GM23338 (cell line): ENCODE measurements around the gene NLRP14. TPM values are rescaled to one million over a fixed set of nuclear protein-coding genes. Genes with fewer than 3 reads are reported as not detected.

Experiments used
- ATAC-seq: fragments of 200-7000 bp; cut with Tn5 transposase; 3 replicates; pipeline ENCODE4 v1.9.1; 2020
- DNase-seq: peaks from one replicate; pipeline ENCODE4 v3.0.0-alpha.2; 2015; ENCODE audit warnings: low spot score
- H2AFZ ChIP-seq: fragments of 200-600 bp; sonication (generic); 2 replicates; pipeline ENCODE4 v1.8.0; 2016; ENCODE audit warnings: antibody characterized with exemption, mild to moderate bottlenecking, moderate library complexity
- H3F3A ChIP-seq: fragments of 200-600 bp; sonication (generic); replicated peaks from 2 replicates; pipeline ENCODE4 v1.8.0; 2017; ENCODE audit warnings: antibody characterized with exemption, mixed run types, low read depth
- H3K27ac ChIP-seq: fragments of 200-600 bp; sonication (generic); 2 replicates; pipeline ENCODE4 v1.6.1; 2016; ENCODE audit warnings: low read depth
- H3K27me3 ChIP-seq: fragments of 200-600 bp; sonication (generic); 2 replicates; pipeline ENCODE4 v1.8.0; 2016; ENCODE audit warnings: mild to moderate bottlenecking, mixed run types, moderate library complexity; ENCODE audit not compliant: insufficient read depth
- H3K36me3 ChIP-seq: fragments of 200-600 bp; sonication (generic); 2 replicates; pipeline ENCODE4 v1.8.0; 2016; ENCODE audit warnings: mild to moderate bottlenecking; ENCODE audit not compliant: insufficient read depth
- H3K4me1 ChIP-seq: fragments of 200-600 bp; sonication (generic); 2 replicates; pipeline ENCODE4 v1.8.0; 2016; ENCODE audit warnings: mild to moderate bottlenecking, moderate library complexity; ENCODE audit not compliant: insufficient read depth
- H3K4me2 ChIP-seq: fragments of 200-600 bp; sonication (generic); 2 replicates; pipeline ENCODE4 v1.7.1; 2017; ENCODE audit warnings: mixed run types
- H3K4me3 ChIP-seq: fragments of 200-600 bp; sonication (generic); 2 replicates; pipeline ENCODE4 v1.6.1; 2016; ENCODE audit warnings: mixed run types
- H3K79me2 ChIP-seq: fragments of 200-600 bp; sonication (generic); replicated peaks from 2 replicates; pipeline ENCODE4 v1.8.0; 2017; ENCODE audit warnings: mild to moderate bottlenecking; ENCODE audit not compliant: insufficient read depth
- H3K9me2 ChIP-seq: fragments of 200-600 bp; sonication (generic); 2 replicates; pipeline ENCODE4 v1.8.0; 2017; ENCODE audit not compliant: insufficient read depth
- H4K20me1 ChIP-seq: fragments of 200-600 bp; sonication (generic); replicated peaks from 2 replicates; pipeline ENCODE4 v1.8.0; 2017; ENCODE audit warnings: mild to moderate bottlenecking; ENCODE audit not compliant: insufficient read depth
- H3K27ac Mint-ChIP-seq: 2 replicates; pipeline ENCODE4 v1.8.0; 2020; ENCODE audit warnings: inconsistent platforms, mild to moderate bottlenecking, moderate library complexity, mixed read lengths
- H3K27me3 Mint-ChIP-seq: 3 replicates; pipeline ENCODE4 v1.8.0; 2022; ENCODE audit warnings: low read depth, mild to moderate bottlenecking, moderate library complexity, mixed read lengths, inconsistent platforms; ENCODE audit not compliant: insufficient read depth, poor library complexity
- H3K36me3 Mint-ChIP-seq: 3 replicates; pipeline ENCODE4 v1.8.0; 2021; ENCODE audit warnings: low read depth, mild to moderate bottlenecking, inconsistent platforms, moderate library complexity, mixed read lengths
- H3K4me1 Mint-ChIP-seq: 3 replicates; pipeline ENCODE4 v1.8.0; 2020; ENCODE audit warnings: mild to moderate bottlenecking, inconsistent platforms, mixed read lengths
- H3K4me3 Mint-ChIP-seq: 3 replicates; pipeline ENCODE4 v1.8.0; 2021; ENCODE audit warnings: moderate library complexity, mild to moderate bottlenecking, inconsistent platforms, mixed read lengths
- H3K9me3 Mint-ChIP-seq: 3 replicates; pipeline ENCODE4 v1.8.0; 2020; ENCODE audit warnings: moderate library complexity, mild to moderate bottlenecking, inconsistent platforms, mixed read lengths
- NANOG ChIP-seq: IDR thresholded peaks from 2 replicates; pipeline ENCODE4 v1.6.1; 2016; ENCODE audit warnings: antibody characterized with exemption, borderline replicate concordance
- polyA plus RNA-seq: library from polyadenylated mRNA; unstranded; fragments of >200 nt; fragmentation: Nextera tagmentation; extraction: Ambion mirVana; gene quantifications from 2 replicates; pipeline ENCODE4 v1.2.1, GENCODE V29; 2016
- total RNA-seq: library from RNA; depleted of rRNA; stranded (reverse); fragments of >200 nt; shearing (Covaris generic); gene quantifications from 2 replicates; pipeline ENCODE4 v1.2.3, GENCODE V29; 2014
- TF ChIP-seq, protein P1 (sequence below): IDR thresholded peaks from one replicate; pipeline ENCODE4 v1.6.1; 2018; ENCODE audit warnings: antibody characterized with exemption; ENCODE audit not compliant: unreplicated experiment
- TF ChIP-seq, protein P2 (sequence below): fragments of 250-450 bp; sonication (Bioruptor Pico); IDR thresholded peaks from 2 replicates; pipeline ENCODE4 v1.5.0; 2020; ENCODE audit warnings: mild to moderate bottlenecking, moderate library complexity

NLRP14 gene
- total and polyA plus RNA-seq, 2 experiments from 2014 or later, result 0.10 TPM; not detected in 1

DNA sequence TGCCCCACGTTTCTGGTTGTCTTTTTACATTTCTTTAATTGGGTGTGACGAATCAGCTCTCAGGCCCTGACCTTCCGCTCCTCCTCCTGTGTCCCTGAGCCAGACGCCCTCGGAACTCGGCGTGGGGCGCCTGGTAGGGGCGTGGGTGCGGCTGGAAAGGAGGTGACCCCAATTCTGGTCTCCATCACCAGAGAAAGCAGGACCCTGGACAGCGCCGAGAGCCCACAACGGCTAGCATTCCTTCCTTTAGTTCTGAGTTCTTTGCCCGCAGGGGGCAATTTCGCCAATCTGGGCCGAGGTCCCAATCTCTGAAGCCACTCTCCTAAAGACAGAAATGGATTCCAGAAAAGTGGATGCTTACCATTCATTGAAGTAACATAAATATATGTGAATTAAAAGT lies 56.8 kb downstream of the NLRP14 start:
- Histone ChIP-seq H2AFZ (no peak overlapping the region), H3K79me2 (no peaks in the 10 kb centered on the region), H4K20me1 (no peaks in the 10 kb centered on the region), H3K27ac (no peak overlapping the region), H3K9me2 (no peaks in the 10 kb centered on the region), H3K4me2 (no peak overlapping the region), H3K4me3 (no peak overlapping the region), H3K36me3 (peaks cover 13% of the 10 kb centered on the region), H3K4me1 (peaks cover 3% of the 10 kb centered on the region; the same call in 1 of the 2 replicates), H3F3A (no peaks in the 10 kb centered on the region), H3K27me3 (no peaks in the 10 kb centered on the region)
- no peak overlapping the region for H3K4me3 Mint-ChIP-seq
- no peak overlapping the region for H3K27ac Mint-ChIP-seq
- H3K27me3 Mint-ChIP-seq, result peaks cover 6% of the 10 kb centered on the region
- H3K9me3 Mint-ChIP-seq, result peaks cover 36% of the 10 kb centered on the region
- TF ChIP-seq, protein P1, sequence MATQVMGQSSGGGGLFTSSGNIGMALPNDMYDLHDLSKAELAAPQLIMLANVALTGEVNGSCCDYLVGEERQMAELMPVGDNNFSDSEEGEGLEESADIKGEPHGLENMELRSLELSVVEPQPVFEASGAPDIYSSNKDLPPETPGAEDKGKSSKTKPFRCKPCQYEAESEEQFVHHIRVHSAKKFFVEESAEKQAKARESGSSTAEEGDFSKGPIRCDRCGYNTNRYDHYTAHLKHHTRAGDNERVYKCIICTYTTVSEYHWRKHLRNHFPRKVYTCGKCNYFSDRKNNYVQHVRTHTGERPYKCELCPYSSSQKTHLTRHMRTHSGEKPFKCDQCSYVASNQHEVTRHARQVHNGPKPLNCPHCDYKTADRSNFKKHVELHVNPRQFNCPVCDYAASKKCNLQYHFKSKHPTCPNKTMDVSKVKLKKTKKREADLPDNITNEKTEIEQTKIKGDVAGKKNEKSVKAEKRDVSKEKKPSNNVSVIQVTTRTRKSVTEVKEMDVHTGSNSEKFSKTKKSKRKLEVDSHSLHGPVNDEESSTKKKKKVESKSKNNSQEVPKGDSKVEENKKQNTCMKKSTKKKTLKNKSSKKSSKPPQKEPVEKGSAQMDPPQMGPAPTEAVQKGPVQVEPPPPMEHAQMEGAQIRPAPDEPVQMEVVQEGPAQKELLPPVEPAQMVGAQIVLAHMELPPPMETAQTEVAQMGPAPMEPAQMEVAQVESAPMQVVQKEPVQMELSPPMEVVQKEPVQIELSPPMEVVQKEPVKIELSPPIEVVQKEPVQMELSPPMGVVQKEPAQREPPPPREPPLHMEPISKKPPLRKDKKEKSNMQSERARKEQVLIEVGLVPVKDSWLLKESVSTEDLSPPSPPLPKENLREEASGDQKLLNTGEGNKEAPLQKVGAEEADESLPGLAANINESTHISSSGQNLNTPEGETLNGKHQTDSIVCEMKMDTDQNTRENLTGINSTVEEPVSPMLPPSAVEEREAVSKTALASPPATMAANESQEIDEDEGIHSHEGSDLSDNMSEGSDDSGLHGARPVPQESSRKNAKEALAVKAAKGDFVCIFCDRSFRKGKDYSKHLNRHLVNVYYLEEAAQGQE, result peak; percentile 84
- no peak for TF ChIP-seq NANOG
- TF ChIP-seq, protein P2, sequence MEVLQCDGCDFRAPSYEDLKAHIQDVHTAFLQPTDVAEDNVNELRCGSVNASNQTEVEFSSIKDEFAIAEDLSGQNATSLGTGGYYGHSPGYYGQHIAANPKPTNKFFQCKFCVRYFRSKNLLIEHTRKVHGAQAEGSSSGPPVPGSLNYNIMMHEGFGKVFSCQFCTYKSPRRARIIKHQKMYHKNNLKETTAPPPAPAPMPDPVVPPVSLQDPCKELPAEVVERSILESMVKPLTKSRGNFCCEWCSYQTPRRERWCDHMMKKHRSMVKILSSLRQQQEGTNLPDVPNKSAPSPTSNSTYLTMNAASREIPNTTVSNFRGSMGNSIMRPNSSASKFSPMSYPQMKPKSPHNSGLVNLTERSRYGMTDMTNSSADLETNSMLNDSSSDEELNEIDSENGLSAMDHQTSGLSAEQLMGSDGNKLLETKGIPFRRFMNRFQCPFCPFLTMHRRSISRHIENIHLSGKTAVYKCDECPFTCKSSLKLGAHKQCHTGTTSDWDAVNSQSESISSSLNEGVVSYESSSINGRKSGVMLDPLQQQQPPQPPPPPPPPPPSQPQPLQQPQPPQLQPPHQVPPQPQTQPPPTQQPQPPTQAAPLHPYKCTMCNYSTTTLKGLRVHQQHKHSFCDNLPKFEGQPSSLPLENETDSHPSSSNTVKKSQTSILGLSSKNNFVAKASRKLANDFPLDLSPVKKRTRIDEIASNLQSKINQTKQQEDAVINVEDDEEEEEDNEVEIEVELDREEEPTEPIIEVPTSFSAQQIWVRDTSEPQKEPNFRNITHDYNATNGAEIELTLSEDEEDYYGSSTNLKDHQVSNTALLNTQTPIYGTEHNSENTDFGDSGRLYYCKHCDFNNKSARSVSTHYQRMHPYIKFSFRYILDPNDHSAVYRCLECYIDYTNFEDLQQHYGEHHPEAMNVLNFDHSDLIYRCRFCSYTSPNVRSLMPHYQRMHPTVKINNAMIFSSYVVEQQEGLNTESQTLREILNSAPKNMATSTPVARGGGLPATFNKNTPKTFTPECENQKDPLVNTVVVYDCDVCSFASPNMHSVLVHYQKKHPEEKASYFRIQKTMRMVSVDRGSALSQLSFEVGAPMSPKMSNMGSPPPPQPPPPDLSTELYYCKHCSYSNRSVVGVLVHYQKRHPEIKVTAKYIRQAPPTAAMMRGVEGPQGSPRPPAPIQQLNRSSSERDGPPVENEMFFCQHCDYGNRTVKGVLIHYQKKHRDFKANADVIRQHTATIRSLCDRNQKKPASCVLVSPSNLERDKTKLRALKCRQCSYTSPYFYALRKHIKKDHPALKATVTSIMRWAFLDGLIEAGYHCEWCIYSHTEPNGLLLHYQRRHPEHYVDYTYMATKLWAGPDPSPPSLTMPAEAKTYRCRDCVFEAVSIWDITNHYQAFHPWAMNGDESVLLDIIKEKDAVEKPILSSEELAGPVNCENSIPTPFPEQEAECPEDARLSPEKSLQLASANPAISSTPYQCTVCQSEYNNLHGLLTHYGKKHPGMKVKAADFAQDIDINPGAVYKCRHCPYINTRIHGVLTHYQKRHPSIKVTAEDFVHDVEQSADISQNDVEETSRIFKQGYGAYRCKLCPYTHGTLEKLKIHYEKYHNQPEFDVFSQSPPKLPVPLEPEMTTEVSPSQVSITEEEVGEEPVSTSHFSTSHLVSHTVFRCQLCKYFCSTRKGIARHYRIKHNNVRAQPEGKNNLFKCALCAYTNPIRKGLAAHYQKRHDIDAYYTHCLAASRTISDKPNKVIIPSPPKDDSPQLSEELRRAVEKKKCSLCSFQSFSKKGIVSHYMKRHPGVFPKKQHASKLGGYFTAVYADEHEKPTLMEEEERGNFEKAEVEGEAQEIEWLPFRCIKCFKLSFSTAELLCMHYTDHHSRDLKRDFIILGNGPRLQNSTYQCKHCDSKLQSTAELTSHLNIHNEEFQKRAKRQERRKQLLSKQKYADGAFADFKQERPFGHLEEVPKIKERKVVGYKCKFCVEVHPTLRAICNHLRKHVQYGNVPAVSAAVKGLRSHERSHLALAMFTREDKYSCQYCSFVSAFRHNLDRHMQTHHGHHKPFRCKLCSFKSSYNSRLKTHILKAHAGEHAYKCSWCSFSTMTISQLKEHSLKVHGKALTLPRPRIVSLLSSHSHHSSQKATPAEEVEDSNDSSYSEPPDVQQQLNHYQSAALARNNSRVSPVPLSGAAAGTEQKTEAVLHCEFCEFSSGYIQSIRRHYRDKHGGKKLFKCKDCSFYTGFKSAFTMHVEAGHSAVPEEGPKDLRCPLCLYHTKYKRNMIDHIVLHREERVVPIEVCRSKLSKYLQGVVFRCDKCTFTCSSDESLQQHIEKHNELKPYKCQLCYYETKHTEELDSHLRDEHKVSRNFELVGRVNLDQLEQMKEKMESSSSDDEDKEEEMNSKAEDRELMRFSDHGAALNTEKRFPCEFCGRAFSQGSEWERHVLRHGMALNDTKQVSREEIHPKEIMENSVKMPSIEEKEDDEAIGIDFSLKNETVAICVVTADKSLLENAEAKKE, result 0 out of 2 replicates have a peak, but pooled peaks have one; percentile 13
- DNase-seq, result peak; percentile 79
- ATAC-seq, result peak; percentile 65
- H3K36me3 Mint-ChIP-seq, result peaks cover 30% of the 10 kb centered on the region
- peaks cover 6% of the 10 kb centered on the region; the same call in 2 of the 3 replicates for H3K4me1 Mint-ChIP-seq
